GM21515 (cell line): ENCODE measurements around the gene HOXB9.

Source experiments
- ATAC-seq: cut with Tn5 transposase; IDR thresholded peaks from one replicate; pipeline ENCODE4 v1.9.1; 2021; ENCODE audit not compliant: unreplicated experiment

Gene HOXB9

GRCh38 chr17:48612854-48613691, 13.1 kb downstream of the HOXB9 start:
- ATAC-seq: no peak

GRCh38 chr17:48612456-48612853, 13.7 kb downstream of the HOXB9 start:
- no peak for ATAC-seq

- no peak for ATAC-seq
Observed at GRCh38 chr17:48611681-48612455, 14.3 kb downstream of the HOXB9 start.

- ATAC-seq: no peak
Observed at GRCh38 chr17:48611213-48611612, 14.9 kb downstream of the HOXB9 start.

GRCh38 chr17:48610282-48611211, 15.6 kb downstream of the HOXB9 start, which contains the start of gene HOXB7:
Gene HOXB7 (minus strand): TSS chr17:48611017. CDS start chr17:48610918, 99 bp downstream.
- no peak for ATAC-seq

GRCh38 chr17:48609759-48610281, 16.3 kb downstream of the HOXB9 start:
- no peak for ATAC-seq

GRCh38 chr17:48609033-48609432, 17.1 kb downstream of the HOXB9 start:
- ATAC-seq: no peak

GRCh38 chr17:48608494-48608834, 17.7 kb downstream of the HOXB9 start:
- no peak for ATAC-seq

- ATAC-seq: no peak
Observed at GRCh38 chr17:48606892-48607614, 19.1 kb downstream of the HOXB9 start.

- ATAC-seq: no peak
Observed at GRCh38 chr17:48605991-48606891, 19.9 kb downstream of the HOXB9 start.

- no peak for ATAC-seq
Observed at GRCh38 chr17:48605409-48605919, 20.7 kb downstream of the HOXB9 start.

- ATAC-seq: no peak
Observed at GRCh38 chr17:48604770-48605329, 21.3 kb downstream of the HOXB9 start, which contains the start of gene HOXB6. Gene HOXB6 (minus strand): TSS chr17:48604986. CDS start chr17:48598150, 6,836 bp downstream.

GRCh38 chr17:48603959-48604769, 22.0 kb downstream of the HOXB9 start:
- ATAC-seq: no peak

GRCh38 chr17:48601539-48602425, 24.4 kb downstream of the HOXB9 start:
- ATAC-seq: no peak

- no peak for ATAC-seq
Observed at GRCh38 chr17:48601207-48601538, 25.0 kb downstream of the HOXB9 start.

GRCh38 chr17:48600244-48601098, 25.7 kb downstream of the HOXB9 start:
- ATAC-seq: no peak
